ENCODE measurements around the gene FER.
"Not testable (repeated sequence)": the region's sequence is repeated elsewhere in the genome, so short reads cannot be mapped to it uniquely, and the experiment has no call there.

FER gene

GRCh38 chr5:108801301-108801700 is 53.6 kb downstream of the FER start:
- DNase-seq, result no peak

GRCh38 chr5:108801776-108802175 is 54.1 kb downstream of the FER start:
- no peak for DNase-seq

GRCh38 chr5:108810717-108811116 is 63.0 kb downstream of the FER start:
- DNase-seq, result no peak

- DNase-seq, result no peak
Measured at GRCh38 chr5:108813673-108814072, 66.0 kb downstream of the FER start.

GRCh38 chr5:108814551-108814950 is 66.9 kb downstream of the FER start:
- DNase-seq, result no peak

GRCh38 chr5:108818613-108819272 is 71.0 kb downstream of the FER start:
- DNase-seq, result no peak

- no peak for DNase-seq
Measured at GRCh38 chr5:108820983-108821382, 73.3 kb downstream of the FER start.

GRCh38 chr5:108822211-108822947 is 74.7 kb downstream of the FER start:
- DNase-seq, result no peak

GRCh38 chr5:108827131-108827530 is 79.4 kb downstream of the FER start:
- DNase-seq, result no peak

- DNase-seq, result no peak
Measured at GRCh38 chr5:108830705-108831276, 83.1 kb downstream of the FER start.

GRCh38 chr5:108836492-108836891 is 88.8 kb downstream of the FER start:
- no peak for DNase-seq

GRCh38 chr5:108842260-108842941 is 94.7 kb downstream of the FER start:
- DNase-seq, result not testable (repeated sequence)

- not testable (repeated sequence) for DNase-seq
Measured at GRCh38 chr5:108851129-108851528, 103.4 kb downstream of the FER start.

GRCh38 chr5:108857905-108858304 is 110.2 kb downstream of the FER start:
- no peak for DNase-seq

GRCh38 chr5:108858959-108859358 is 111.3 kb downstream of the FER start:
- DNase-seq, result no peak

- DNase-seq, result no peak
Measured at GRCh38 chr5:108862211-108862610, 114.5 kb downstream of the FER start.

- DNase-seq, result not testable (repeated sequence)
Measured at GRCh38 chr5:108866097-108866496, 118.4 kb downstream of the FER start.

GRCh38 chr5:108867656-108868055 is 120.0 kb downstream of the FER start:
- DNase-seq, result no peak

- DNase-seq, result no peak
Measured at GRCh38 chr5:108869066-108869465, 121.4 kb downstream of the FER start.

- DNase-seq, result no peak
Measured at GRCh38 chr5:108876451-108876850, 128.8 kb downstream of the FER start.

GRCh38 chr5:108878756-108879155 is 131.1 kb downstream of the FER start:
- DNase-seq, result no peak

- no peak for DNase-seq
Measured at GRCh38 chr5:108881133-108881532, 133.4 kb downstream of the FER start.

GRCh38 chr5:108884736-108885135 is 137.0 kb downstream of the FER start:
- no peak for DNase-seq

- DNase-seq, result no peak
Measured at GRCh38 chr5:108898257-108898656, 150.6 kb downstream of the FER start.

Data from NCI-H1417 treated with DMSO at 0.1 percent for 48 hours (cell line).